GM11168 (cell line): Measurements from ENCODE around the gene SMAD6.
"Not testable (repeated sequence)": the region's sequence is repeated elsewhere in the genome, so short reads cannot be mapped to it uniquely, and the experiment has no call there.

Experiments used
- in situ Hi-C: fragments of 300-500 bp; cut with MboI; formaldehyde crosslinking; loops from one replicate; pipeline ENCODE4 v1.12.0; 2022; ENCODE audit warnings: low sequenced_read_pairs; ENCODE audit not compliant: unreplicated experiment

The SMAD6 gene

GRCh38 chr15:66753687-66754377 lies 51.8 kb downstream of the SMAD6 start:
- in situ Hi-C loops, result no loop called here

GRCh38 chr15:66754789-66755188 lies 52.8 kb downstream of the SMAD6 start:
- in situ Hi-C loops, result no loop called here

GRCh38 chr15:66755298-66756068 lies 53.4 kb downstream of the SMAD6 start:
- in situ Hi-C loops, result no loop called here

GRCh38 chr15:66756295-66756694 lies 54.3 kb downstream of the SMAD6 start:
- in situ Hi-C loops, result no loop called here

GRCh38 chr15:66757030-66757429 lies 55.0 kb downstream of the SMAD6 start:
- in situ Hi-C loops, result no loop called here

GRCh38 chr15:66757521-66757920 lies 55.5 kb downstream of the SMAD6 start:
- in situ Hi-C loops, result no loop called here

GRCh38 chr15:66758217-66758616 lies 56.2 kb downstream of the SMAD6 start:
- in situ Hi-C loops, result not testable (repeated sequence)

- in situ Hi-C loops, result no loop called here
These were observed 56.8 kb downstream of the SMAD6 start for GRCh38 chr15:66758844-66759243.

GRCh38 chr15:66760097-66760967 lies 58.3 kb downstream of the SMAD6 start:
- in situ Hi-C loops, result no loop called here

- in situ Hi-C loops, result no loop called here
These were observed 59.1 kb downstream of the SMAD6 start for GRCh38 chr15:66760968-66761725.

GRCh38 chr15:66761726-66762595 lies 59.9 kb downstream of the SMAD6 start:
- in situ Hi-C loops, result no loop called here

GRCh38 chr15:66763186-66764071 lies 61.4 kb downstream of the SMAD6 start:
- in situ Hi-C loops, result no loop called here

GRCh38 chr15:66764072-66764786 lies 62.2 kb downstream of the SMAD6 start:
- in situ Hi-C loops, result no loop called here

GRCh38 chr15:66765478-66766281 lies 63.6 kb downstream of the SMAD6 start:
- in situ Hi-C loops, result no loop called here

GRCh38 chr15:66766282-66767230 lies 64.5 kb downstream of the SMAD6 start:
- in situ Hi-C loops, result no loop called here

- in situ Hi-C loops, result no loop called here
These were observed 65.2 kb downstream of the SMAD6 start for GRCh38 chr15:66767240-66767659.
